Esophagus muscularis mucosa (tissue), 4 donors: ENCODE measurements around the gene CHAC1. TPM values are rescaled to one million over a fixed set of nuclear protein-coding genes. Genes with fewer than 3 reads are reported as not detected.
A peak's percentile ranks its signal among the peaks of the same experiment; 100 is the strongest.

ENCODE experiments used
- DNase-seq: peaks from one replicate; pipeline ENCODE4 v3.0.0-alpha.2; 2017; ENCODE audit errors: extremely low spot score
- H3K27ac ChIP-seq, 4 donors: fragments of 200-600 bp; sonication (generic); replicated peaks in 1 of 4; 1 replicate in 3 of 4; 2 replicates in 1 of 4; pipeline ENCODE4 v1.5.1; 2016 to 2019; ENCODE audit warnings: mild to moderate bottlenecking in 1 of 4
- H3K27me3 ChIP-seq, 4 donors: fragments of 200-600 bp; sonication (generic); one replicate each; pipeline versions ENCODE4 v1.5.1 to v1.6.0; 2016 to 2019
- H3K36me3 ChIP-seq, 4 donors: fragments of 200-600 bp; sonication (generic); one replicate each; pipeline ENCODE4 v1.5.1; 2016 to 2019
- H3K4me1 ChIP-seq, 4 donors: fragments of 200-600 bp; sonication (generic); one replicate each; pipeline ENCODE4 v1.5.1; 2016 to 2019
- H3K4me3 ChIP-seq, 4 donors: fragments of 200-600 bp; sonication (generic); 1 replicate in 2 of 4; 2 replicates in 2 of 4; pipeline ENCODE4 v1.5.1; 2016 to 2019; ENCODE audit warnings: mild to moderate bottlenecking in 4 of 4, moderate library complexity in 1 of 4
- H3K9me3 ChIP-seq, 4 donors: fragments of 200-600 bp; sonication (generic); 1 replicate in 3 of 4; 2 replicates in 1 of 4; pipeline ENCODE4 v1.5.1; 2016 to 2019
- EP300 ChIP-seq: sonication (generic); formaldehyde crosslinking; IDR thresholded peaks from one replicate; pipeline ENCODE4 v1.6.1; 2017; ENCODE audit warnings: antibody characterized with exemption
- POLR2A ChIP-seq: fragments of 450-650 bp; IDR thresholded peaks from one replicate; pipeline ENCODE4 v1.6.1; 2017; ENCODE audit warnings: antibody characterized with exemption, moderate library complexity, mild to moderate bottlenecking, low read depth
- POLR2AphosphoS5 ChIP-seq, 2 donors: sonication (generic); formaldehyde crosslinking; IDR thresholded peaks; one replicate each; pipeline ENCODE4 v1.6.1; 2017; ENCODE audit warnings: antibody characterized with exemption in 2 of 2
- WGBS: methylation state at CpG from one replicate; pipeline ENCODE4 v1.1.5; 2018; 5-methylcytosine and 5-hydroxymethylcytosine counted together
- intact Hi-C: fragments of 100-400 bp; cut with DNase I; formaldehyde crosslinking; loops from one replicate; pipeline ENCODE4 v1.15.1; 2023
- total RNA-seq, 4 donors: library from RNA; depleted of rRNA; stranded (reverse); fragments of >200 nt; gene quantifications; one replicate each; pipeline versions ENCODE4 v1.1.0 to v1.2.1, GENCODE V29; 2016
- TF ChIP-seq, protein P1 (sequence below), 3 experiments: fragments of 200-600 bp in 2 of 3; fragments of 450-650 bp in 1 of 3; sonication (generic) in 2 of 3; IDR thresholded peaks; one replicate each; pipeline ENCODE4 v1.5.1; 2017 to 2019; ENCODE audit warnings: antibody characterized with exemption in 3 of 3, mild to moderate bottlenecking in 2 of 3, moderate library complexity in 1 of 3

CHAC1 gene
- total RNA-seq, 4 donors from 2014 or later: 0.66 to 3.6 (median 1.3) TPM

DNA sequence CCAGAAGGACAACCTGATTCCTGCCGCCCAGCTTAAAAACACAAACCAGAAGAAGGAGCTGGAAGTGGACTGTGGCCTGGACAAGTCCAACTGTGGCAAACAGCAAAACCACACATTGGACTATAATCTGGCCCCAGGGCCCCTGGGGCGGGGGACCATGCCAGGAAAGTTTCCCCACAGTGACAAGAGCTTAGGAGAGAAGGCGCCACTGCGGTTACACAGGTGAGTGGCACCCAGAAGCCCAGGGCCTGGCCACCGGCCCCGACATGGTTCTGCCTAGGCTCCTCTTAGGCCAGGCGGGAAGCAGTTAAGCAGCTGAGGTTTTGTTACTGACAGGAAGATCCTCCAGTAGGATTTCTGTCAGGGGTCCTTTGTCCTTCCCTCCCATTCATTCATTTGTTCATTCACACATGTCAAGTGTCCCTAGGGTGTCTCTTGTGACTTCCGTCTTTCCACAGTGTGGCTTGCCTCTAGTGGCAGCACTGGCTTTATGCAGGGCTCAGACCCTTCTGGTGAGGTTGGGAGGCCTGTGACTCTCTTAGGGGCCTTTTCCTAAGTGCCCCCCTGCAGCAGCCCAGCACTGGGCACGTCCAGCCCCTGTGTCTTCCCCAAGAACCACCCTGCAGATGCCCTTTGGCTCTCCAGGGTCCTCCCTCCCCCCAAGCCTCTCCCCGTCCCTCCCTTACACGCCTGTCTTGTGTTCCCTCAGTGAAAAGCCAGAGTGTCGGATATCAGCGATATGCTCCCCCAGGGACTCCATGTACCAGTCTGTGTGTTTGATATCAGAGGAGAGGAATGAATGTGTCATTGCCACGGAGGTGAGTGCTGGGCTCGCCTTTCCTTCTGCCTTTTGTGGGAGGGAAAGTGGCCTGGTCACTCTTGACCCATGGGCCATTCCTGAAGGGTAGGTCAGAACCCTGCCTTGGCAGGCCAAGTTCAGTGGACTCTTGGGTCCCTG, 16.3 kb upstream of the CHAC1 start:
- Histone ChIP-seq H3K36me3 (peaks cover 0 to 29% (median 0%) of the 10 kb centered on the region in 4 donors), H3K4me3 (no peak overlapping the region), H3K27ac (peak overlapping the region in 1 of 4 donors; percentile 7), H3K4me1 (peaks cover 31 to 58% (median 42%) of the 10 kb centered on the region in 4 donors), H3K9me3 (no peaks in the 10 kb centered on the region), H3K27me3 (peaks cover 0 to 36% (median 5%) of the 10 kb centered on the region in 4 donors)
- 84% methylated on average over 9 of the region's 15 CpGs for WGBS
- intact Hi-C loops: no loop called here
- no peak for DNase-seq
- no peak for TF ChIP-seq POLR2AphosphoS5 (IDR thresholded peaks at IDR 0.05)
- TF ChIP-seq, protein P1, sequence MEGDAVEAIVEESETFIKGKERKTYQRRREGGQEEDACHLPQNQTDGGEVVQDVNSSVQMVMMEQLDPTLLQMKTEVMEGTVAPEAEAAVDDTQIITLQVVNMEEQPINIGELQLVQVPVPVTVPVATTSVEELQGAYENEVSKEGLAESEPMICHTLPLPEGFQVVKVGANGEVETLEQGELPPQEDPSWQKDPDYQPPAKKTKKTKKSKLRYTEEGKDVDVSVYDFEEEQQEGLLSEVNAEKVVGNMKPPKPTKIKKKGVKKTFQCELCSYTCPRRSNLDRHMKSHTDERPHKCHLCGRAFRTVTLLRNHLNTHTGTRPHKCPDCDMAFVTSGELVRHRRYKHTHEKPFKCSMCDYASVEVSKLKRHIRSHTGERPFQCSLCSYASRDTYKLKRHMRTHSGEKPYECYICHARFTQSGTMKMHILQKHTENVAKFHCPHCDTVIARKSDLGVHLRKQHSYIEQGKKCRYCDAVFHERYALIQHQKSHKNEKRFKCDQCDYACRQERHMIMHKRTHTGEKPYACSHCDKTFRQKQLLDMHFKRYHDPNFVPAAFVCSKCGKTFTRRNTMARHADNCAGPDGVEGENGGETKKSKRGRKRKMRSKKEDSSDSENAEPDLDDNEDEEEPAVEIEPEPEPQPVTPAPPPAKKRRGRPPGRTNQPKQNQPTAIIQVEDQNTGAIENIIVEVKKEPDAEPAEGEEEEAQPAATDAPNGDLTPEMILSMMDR (IDR thresholded peaks at IDR 0.05): no peak
- TF ChIP-seq POLR2A: no peak
- no peak for TF ChIP-seq EP300

DNA sequence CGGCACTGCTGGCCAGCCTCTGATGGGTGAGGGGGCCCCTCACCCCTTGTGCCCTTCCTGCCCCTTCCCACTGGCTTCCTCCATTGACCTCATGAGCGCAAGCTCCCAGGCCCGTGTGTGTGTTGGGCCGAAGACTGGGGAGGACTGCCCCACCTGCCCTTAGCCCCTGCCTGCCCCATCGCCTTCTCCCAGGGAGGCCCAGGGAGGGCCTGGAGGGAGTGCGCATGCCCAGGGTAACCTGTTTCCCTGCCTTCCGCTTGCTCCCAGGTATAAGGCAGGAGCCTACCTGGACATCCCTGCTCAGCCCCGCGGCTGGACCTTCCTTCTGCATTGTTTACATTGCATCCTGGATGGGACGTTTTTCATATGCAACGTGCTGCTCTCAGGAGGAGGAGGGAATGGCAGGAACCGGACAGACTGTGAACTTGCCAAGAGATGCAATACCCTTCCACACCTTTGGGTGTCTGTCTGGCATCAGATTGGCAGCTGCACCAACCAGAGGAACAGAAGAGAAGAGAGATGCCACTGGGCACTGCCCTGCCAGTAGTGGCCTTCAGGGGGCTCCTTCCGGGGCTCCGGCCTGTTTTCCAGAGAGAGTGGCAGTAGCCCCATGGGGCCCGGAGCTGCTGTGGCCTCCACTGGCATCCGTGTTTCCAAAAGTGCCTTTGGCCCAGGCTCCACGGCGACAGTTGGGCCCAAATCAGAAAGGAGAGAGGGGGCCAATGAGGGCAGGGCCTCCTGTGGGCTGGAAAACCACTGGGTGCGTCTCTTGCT, 15.3 kb upstream of the CHAC1 start:
- TF ChIP-seq, protein P1 (IDR thresholded peaks at IDR 0.05): no peak
- TF ChIP-seq EP300: no peak
- TF ChIP-seq POLR2A: no peak
- no peak for TF ChIP-seq POLR2AphosphoS5 (IDR thresholded peaks at IDR 0.05)
- Histone ChIP-seq H3K36me3 (peaks cover 0 to 23% (median 0%) of the 10 kb centered on the region in 4 donors), H3K9me3 (no peaks in the 10 kb centered on the region), H3K4me3 (no peak overlapping the region), H3K27me3 (peaks cover 0 to 26% (median 2%) of the 10 kb centered on the region in 4 donors), H3K27ac (peak overlapping the region in 2 of 4 donors; percentile 7 to 8), H3K4me1 (peaks cover 35 to 66% (median 51%) of the 10 kb centered on the region in 4 donors)
- WGBS: 66% methylated on average over 15 of the region's 19 CpGs
- no peak for DNase-seq
- intact Hi-C loops: no loop called here

- 92% methylated on average over 5 of the region's 6 CpGs for WGBS
- no peak overlapping the region for H3K4me3 ChIP-seq
These were observed 14.8 kb upstream of the CHAC1 start for GRCh38 chr15:40938536-40938870.

DNA sequence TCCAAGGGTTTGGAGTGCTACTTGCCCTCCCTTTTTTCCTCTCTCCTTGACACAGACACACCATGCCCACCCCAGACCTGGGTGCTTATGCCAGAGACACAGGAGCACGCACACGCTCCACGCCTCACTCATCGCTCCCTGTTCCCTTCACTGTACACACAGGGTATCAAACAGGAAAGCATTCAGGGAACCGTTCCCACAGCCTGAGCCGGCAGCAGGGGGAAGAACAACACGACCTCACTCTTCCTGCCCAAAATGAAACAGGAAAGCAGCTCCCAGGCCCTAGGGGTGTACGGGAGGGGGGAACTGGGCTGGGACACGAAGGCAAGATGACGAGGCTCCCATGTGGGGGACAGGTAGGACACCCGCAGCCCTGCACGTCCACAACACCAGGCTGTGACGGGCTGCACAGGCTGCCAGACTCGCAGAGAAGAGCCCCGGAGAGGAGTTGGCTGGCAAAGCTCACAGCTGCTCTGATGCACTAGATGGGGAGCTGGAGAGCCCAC, 12.9 kb upstream of the CHAC1 start:
- intact Hi-C loops: no loop called here
- Histone ChIP-seq H3K27me3 (peaks cover 0 to 9% (median 2%) of the 10 kb centered on the region in 4 donors), H3K9me3 (no peaks in the 10 kb centered on the region), H3K4me3 (peak overlapping the region in 1 of 4 donors; percentile 80), H3K27ac (peak overlapping the region; percentile 80 to 91 (median 86)), H3K36me3 (peaks cover 0 to 23% (median 0%) of the 10 kb centered on the region in 4 donors), H3K4me1 (peaks cover 37 to 64% (median 48%) of the 10 kb centered on the region in 4 donors)
- TF ChIP-seq EP300: no peak
- TF ChIP-seq POLR2AphosphoS5 (IDR thresholded peaks at IDR 0.05): no peak
- TF ChIP-seq, protein P1 (IDR thresholded peaks at IDR 0.05): no peak
- no peak for TF ChIP-seq POLR2A
- no peak for DNase-seq
- WGBS: 63% methylated on average over 15 of the region's 15 CpGs

More at GRCh38 chr15:40938536-40938870, 14.8 kb upstream of the CHAC1 start:
- peaks cover 0 to 23% (median 0%) of the 10 kb centered on the region in 4 donors for H3K36me3 ChIP-seq
- peaks cover 37 to 72% (median 53%) of the 10 kb centered on the region in 4 donors for H3K4me1 ChIP-seq
- intact Hi-C loops: no loop called here
- H3K9me3 ChIP-seq: no peaks in the 10 kb centered on the region
- peaks cover 0 to 21% (median 2%) of the 10 kb centered on the region in 4 donors for H3K27me3 ChIP-seq
- TF ChIP-seq EP300 (no peak), POLR2A (no peak), POLR2AphosphoS5 (IDR thresholded peaks at IDR 0.05) (no peak)
- TF ChIP-seq, protein P1 (IDR thresholded peaks at IDR 0.05): no peak
- no peak for DNase-seq
- peak overlapping the region in 1 of 4 donors; percentile 8 for H3K27ac ChIP-seq
